GM12874 (cell line): ENCODE results near the gene EHMT1.
"Not testable (repeated sequence)": the region's sequence is repeated elsewhere in the genome, so short reads cannot be mapped to it uniquely, and the experiment has no call there.

ENCODE experiments used
- CTCF ChIP-seq: IDR thresholded peaks from 2 replicates; pipeline ENCODE4 v1.5.1; 2011; ENCODE audit warnings: low read depth, mild to moderate bottlenecking, control low read depth, low read length, moderate library complexity; ENCODE audit not compliant: insufficient read depth

The EHMT1 gene

GRCh38 chr9:137873858-137874362 is 255.1 kb downstream of the EHMT1 start:
- no peak for TF ChIP-seq CTCF

- TF ChIP-seq CTCF = no peak
Measured at GRCh38 chr9:137875354-137875753, 256.5 kb downstream of the EHMT1 start.

- no peak for TF ChIP-seq CTCF
Measured at GRCh38 chr9:137875846-137876245, 257.0 kb downstream of the EHMT1 start.

- no peak for TF ChIP-seq CTCF
Measured at GRCh38 chr9:137876269-137876668, 257.5 kb downstream of the EHMT1 start.

GRCh38 chr9:137876781-137877386 is 258.1 kb downstream of the EHMT1 start:
- no peak for TF ChIP-seq CTCF

- TF ChIP-seq CTCF = not testable (repeated sequence)
Measured at GRCh38 chr9:137877506-137878122, 258.8 kb downstream of the EHMT1 start, which contains the start of gene CACNA1B. Gene CACNA1B (plus strand): TSS chr9:137877782. CDS start chr9:137877934, 152 bp downstream.

- TF ChIP-seq CTCF = no peak
Measured at GRCh38 chr9:137878146-137878941, 259.5 kb downstream of the EHMT1 start.
